Colon (tissue), 2 donors: ENCODE measurements around the gene C11orf71.

Experiments used
- FAIRE-seq: peaks from 2 replicates; lab custom pipeline; 2012; peaks lifted over from hg19 to GRCh38; lab: Jason Lieb, UNC
- donor health status: control.
- donor health status: control.

C11orf71 gene

GRCh38 chr11:114400216-114400914 lies at the start of gene C11orf71, which contains the start of gene RBM7:
Gene C11orf71 (minus strand): TSS chr11:114400511. CDS start chr11:114400331, 180 bp downstream.
Gene RBM7 (plus strand): TSS chr11:114400666. CDS start chr11:114400672, 6 bp downstream.
- no peak for FAIRE-seq

- no peak for FAIRE-seq
These were observed 49.5 kb upstream of the C11orf71 start for GRCh38 chr11:114449845-114450244.

- no peak for FAIRE-seq
These were observed 48.6 kb upstream of the C11orf71 start for GRCh38 chr11:114448749-114449482.

- FAIRE-seq, result no peak
These were observed 47.6 kb upstream of the C11orf71 start for GRCh38 chr11:114447892-114448291.

GRCh38 chr11:114447444-114447843 lies 47.1 kb upstream of the C11orf71 start:
- no peak for FAIRE-seq

- no peak for FAIRE-seq
These were observed 42.2 kb upstream of the C11orf71 start for GRCh38 chr11:114442536-114442935.

- FAIRE-seq, result no peak
These were observed 41.6 kb upstream of the C11orf71 start for GRCh38 chr11:114441921-114442320.

GRCh38 chr11:114440971-114441763 lies 40.9 kb upstream of the C11orf71 start:
- FAIRE-seq, result no peak

GRCh38 chr11:114440121-114440860 lies 40.0 kb upstream of the C11orf71 start:
- FAIRE-seq, result no peak

GRCh38 chr11:114439229-114440120 lies 39.2 kb upstream of the C11orf71 start, which contains the start of gene REXO2:
Gene REXO2 (plus strand): TSS chr11:114439467. CDS start chr11:114439529, 62 bp downstream.
- no peak for FAIRE-seq

GRCh38 chr11:114438303-114438702 lies 38.0 kb upstream of the C11orf71 start:
- no peak for FAIRE-seq

GRCh38 chr11:114433376-114433775 lies 33.1 kb upstream of the C11orf71 start:
- FAIRE-seq, result no peak

GRCh38 chr11:114432893-114433292 lies 32.6 kb upstream of the C11orf71 start:
- no peak for FAIRE-seq

GRCh38 chr11:114430290-114430689 lies 30.0 kb upstream of the C11orf71 start:
- FAIRE-seq, result no peak

- no peak for FAIRE-seq
These were observed 26.0 kb upstream of the C11orf71 start for GRCh38 chr11:114426280-114426679.

GRCh38 chr11:114416441-114416961 lies 16.2 kb upstream of the C11orf71 start:
- FAIRE-seq, result no peak

- FAIRE-seq, result no peak
These were observed 13.6 kb upstream of the C11orf71 start for GRCh38 chr11:114413958-114414357.

GRCh38 chr11:114412946-114413345 lies 12.6 kb upstream of the C11orf71 start:
- FAIRE-seq, result no peak

GRCh38 chr11:114401311-114401710 lies 1.0 kb upstream of the C11orf71 start:
- FAIRE-seq, result peak; percentile 78

- FAIRE-seq, result no peak
These were observed 558 bp upstream of the C11orf71 start for GRCh38 chr11:114400915-114401223.
